ENCODE data around the gene MGAT3. TPM values are rescaled to one million over a fixed set of nuclear protein-coding genes. Genes with fewer than 3 reads are reported as not detected.

MGAT3 gene
- total RNA-seq, 1 donor from 2014 or later, result 32.7 TPM

- Mint-ChIP-seq H3K4me3 (ENCODE audit: low read depth) (no peak overlapping the region), H3K9me3 (ENCODE audit: low read depth) (no peaks in the 10 kb centered on the region), H3K27ac (no peak overlapping the region), H3K36me3 (ENCODE audit: insufficient read depth) (peaks cover 8% of the 10 kb centered on the region), H3K27me3 (no peaks in the 10 kb centered on the region), H3K4me1 (ENCODE audit: low read depth) (no peaks in the 10 kb centered on the region)
- no peak for TF ChIP-seq CTCF (IDR thresholded peaks at IDR 0.05; ENCODE audit: unreplicated experiment)
- no peak for DNase-seq (ENCODE audit: low spot score, unreplicated experiment)
Measured at GRCh38 chr22:39414377-39414776, 42.4 kb upstream of the MGAT3 start.

- DNase-seq (ENCODE audit: low spot score, unreplicated experiment), result no peak
- Mint-ChIP-seq H3K4me3 (ENCODE audit: low read depth) (no peak overlapping the region), H3K4me1 (ENCODE audit: low read depth) (no peaks in the 10 kb centered on the region), H3K9me3 (ENCODE audit: low read depth) (no peaks in the 10 kb centered on the region), H3K36me3 (ENCODE audit: insufficient read depth) (peaks cover 10% of the 10 kb centered on the region), H3K27ac (no peak overlapping the region), H3K27me3 (no peaks in the 10 kb centered on the region)
- TF ChIP-seq CTCF (IDR thresholded peaks at IDR 0.05; ENCODE audit: unreplicated experiment), result no peak
Measured at GRCh38 chr22:39414886-39415285, 41.9 kb upstream of the MGAT3 start.

GRCh38 chr22:39415506-39415905 lies 41.3 kb upstream of the MGAT3 start:
- Mint-ChIP-seq H3K4me1 (ENCODE audit: low read depth) (no peaks in the 10 kb centered on the region), H3K4me3 (ENCODE audit: low read depth) (no peak overlapping the region), H3K9me3 (ENCODE audit: low read depth) (no peaks in the 10 kb centered on the region), H3K36me3 (ENCODE audit: insufficient read depth) (peaks cover 10% of the 10 kb centered on the region), H3K27ac (no peak overlapping the region), H3K27me3 (no peaks in the 10 kb centered on the region)
- TF ChIP-seq CTCF (IDR thresholded peaks at IDR 0.05; ENCODE audit: unreplicated experiment), result no peak
- no peak for DNase-seq (ENCODE audit: low spot score, unreplicated experiment)

- Mint-ChIP-seq H3K27ac (no peak overlapping the region), H3K4me3 (ENCODE audit: low read depth) (no peak overlapping the region), H3K27me3 (no peaks in the 10 kb centered on the region), H3K9me3 (ENCODE audit: low read depth) (no peaks in the 10 kb centered on the region), H3K36me3 (ENCODE audit: insufficient read depth) (peaks cover 10% of the 10 kb centered on the region), H3K4me1 (ENCODE audit: low read depth) (no peaks in the 10 kb centered on the region)
- DNase-seq (ENCODE audit: low spot score, unreplicated experiment), result no peak
- TF ChIP-seq CTCF (IDR thresholded peaks at IDR 0.05; ENCODE audit: unreplicated experiment), result no peak
Measured at GRCh38 chr22:39416319-39416718, 40.5 kb upstream of the MGAT3 start.

- Mint-ChIP-seq H3K9me3 (ENCODE audit: low read depth) (no peaks in the 10 kb centered on the region), H3K36me3 (ENCODE audit: insufficient read depth) (peaks cover 15% of the 10 kb centered on the region), H3K27me3 (no peaks in the 10 kb centered on the region), H3K4me3 (ENCODE audit: low read depth) (no peak overlapping the region), H3K27ac (no peak overlapping the region), H3K4me1 (ENCODE audit: low read depth) (no peaks in the 10 kb centered on the region)
- TF ChIP-seq CTCF (IDR thresholded peaks at IDR 0.05; ENCODE audit: unreplicated experiment), result no peak
- no peak for DNase-seq (ENCODE audit: low spot score, unreplicated experiment)
Measured at GRCh38 chr22:39417641-39418040, 39.2 kb upstream of the MGAT3 start.

All from progenitor cell of endocrine pancreas (in vitro differentiated cells).